Fibroblast of mammary gland (primary cell): ENCODE data around the gene ENOX2.

ENCODE experiments used
- DNase-seq: peaks from one replicate; pipeline ENCODE4 v3.0.0-alpha.2; 2010; ENCODE audit warnings: low read depth
- H3K4me3 ChIP-seq: 2 replicates; pipeline ENCODE4 v1.5.1; 2011; ENCODE audit warnings: low read depth, mild to moderate bottlenecking, low read length, moderate library complexity; ENCODE audit not compliant: control insufficient read depth
- TF ChIP-seq, protein P1 (sequence below): conservative IDR thresholded peaks from 2 replicates; pipeline ENCODE4 v1.5.1; 2011; ENCODE audit warnings: low read depth, low read length, inconsistent platforms; ENCODE audit not compliant: control insufficient read depth, insufficient read depth

The ENOX2 gene

DNA sequence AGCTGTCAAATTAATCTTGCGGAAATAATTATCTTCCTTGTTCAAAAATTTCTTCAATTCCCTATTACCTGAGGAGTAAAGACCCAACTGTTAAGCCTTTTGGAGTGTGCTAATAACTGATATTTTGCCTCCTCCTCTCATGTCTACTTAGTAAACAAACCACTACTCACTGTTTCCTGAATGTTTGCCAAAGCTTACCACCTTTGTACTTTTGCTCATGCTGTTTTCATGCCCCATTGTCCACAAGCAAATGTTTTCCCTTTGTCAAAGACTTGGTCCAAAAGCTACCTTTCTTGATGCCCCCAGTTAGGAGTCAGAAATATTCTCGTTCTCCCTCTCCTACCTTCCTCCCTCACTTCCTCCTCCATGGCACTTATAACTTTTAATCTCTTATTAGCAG lies 226.1 kb downstream of the ENOX2 start:
- no peak for DNase-seq
- H3K4me3 ChIP-seq: no peak overlapping the region
- TF ChIP-seq, protein P1, sequence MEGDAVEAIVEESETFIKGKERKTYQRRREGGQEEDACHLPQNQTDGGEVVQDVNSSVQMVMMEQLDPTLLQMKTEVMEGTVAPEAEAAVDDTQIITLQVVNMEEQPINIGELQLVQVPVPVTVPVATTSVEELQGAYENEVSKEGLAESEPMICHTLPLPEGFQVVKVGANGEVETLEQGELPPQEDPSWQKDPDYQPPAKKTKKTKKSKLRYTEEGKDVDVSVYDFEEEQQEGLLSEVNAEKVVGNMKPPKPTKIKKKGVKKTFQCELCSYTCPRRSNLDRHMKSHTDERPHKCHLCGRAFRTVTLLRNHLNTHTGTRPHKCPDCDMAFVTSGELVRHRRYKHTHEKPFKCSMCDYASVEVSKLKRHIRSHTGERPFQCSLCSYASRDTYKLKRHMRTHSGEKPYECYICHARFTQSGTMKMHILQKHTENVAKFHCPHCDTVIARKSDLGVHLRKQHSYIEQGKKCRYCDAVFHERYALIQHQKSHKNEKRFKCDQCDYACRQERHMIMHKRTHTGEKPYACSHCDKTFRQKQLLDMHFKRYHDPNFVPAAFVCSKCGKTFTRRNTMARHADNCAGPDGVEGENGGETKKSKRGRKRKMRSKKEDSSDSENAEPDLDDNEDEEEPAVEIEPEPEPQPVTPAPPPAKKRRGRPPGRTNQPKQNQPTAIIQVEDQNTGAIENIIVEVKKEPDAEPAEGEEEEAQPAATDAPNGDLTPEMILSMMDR: no peak

DNA sequence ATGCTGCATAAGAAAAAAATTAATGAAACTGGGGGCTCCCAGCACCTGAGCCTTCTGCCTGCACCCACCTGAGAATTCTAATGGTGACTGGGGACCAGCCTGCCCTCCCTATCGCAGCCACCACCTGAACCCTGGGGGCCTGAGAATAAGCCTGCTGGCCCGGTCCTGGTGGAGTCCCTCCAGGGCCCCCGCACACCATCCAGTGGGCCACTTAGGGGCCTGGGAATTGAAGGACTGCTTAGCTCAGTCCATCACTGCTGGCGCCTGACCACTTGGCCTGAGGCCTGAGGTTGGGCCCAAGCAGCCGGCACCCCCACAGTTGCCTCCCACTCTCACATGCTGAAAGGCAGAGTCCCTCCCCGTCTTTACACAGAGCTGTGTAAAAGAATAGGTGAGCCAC lies 230.8 kb downstream of the ENOX2 start:
- H3K4me3 ChIP-seq: no peak overlapping the region
- no peak for DNase-seq
- TF ChIP-seq, protein P1: no peak

DNA sequence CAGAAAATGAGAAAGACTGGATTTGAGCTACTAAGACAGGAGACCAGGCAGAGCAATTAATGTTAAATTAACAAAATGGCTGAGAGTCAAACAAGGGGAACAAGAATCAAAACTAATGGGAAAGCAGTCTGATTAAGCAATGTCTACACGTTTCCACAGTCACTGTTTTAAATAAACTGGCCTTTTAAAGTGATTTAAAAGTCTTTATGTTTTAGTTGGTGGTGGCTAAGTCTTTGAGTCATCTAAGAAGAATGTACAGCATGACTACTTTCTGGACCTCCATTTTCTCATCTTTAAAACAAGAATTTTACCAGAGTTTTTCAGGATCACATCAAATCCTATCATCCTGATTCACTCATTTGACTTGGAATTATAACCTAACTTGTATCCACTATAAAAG lies 233.8 kb downstream of the ENOX2 start:
- H3K4me3 ChIP-seq: no peak overlapping the region
- TF ChIP-seq, protein P1: no peak
- DNase-seq: peak; percentile 51

DNA sequence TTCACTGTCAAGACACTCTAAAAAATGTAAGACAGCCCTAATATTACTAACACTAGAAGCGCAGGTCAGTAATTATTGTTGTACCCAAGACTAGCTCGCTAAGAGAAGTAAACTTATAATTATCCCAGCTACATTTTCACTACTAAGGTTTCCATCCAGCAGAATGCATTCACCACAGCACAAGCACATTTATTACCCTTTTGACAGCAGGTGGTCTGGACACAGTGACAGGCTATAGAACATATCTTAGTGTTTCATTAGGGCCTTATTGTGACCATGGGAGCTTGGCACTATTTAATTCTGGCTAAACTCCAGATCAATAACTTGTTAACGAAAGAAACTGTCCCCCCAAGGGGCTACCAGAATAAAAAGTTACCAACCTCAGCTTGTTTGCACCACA lies 237.7 kb downstream of the ENOX2 start:
- TF ChIP-seq, protein P1: no peak
- H3K4me3 ChIP-seq: no peak overlapping the region
- no peak for DNase-seq

DNA sequence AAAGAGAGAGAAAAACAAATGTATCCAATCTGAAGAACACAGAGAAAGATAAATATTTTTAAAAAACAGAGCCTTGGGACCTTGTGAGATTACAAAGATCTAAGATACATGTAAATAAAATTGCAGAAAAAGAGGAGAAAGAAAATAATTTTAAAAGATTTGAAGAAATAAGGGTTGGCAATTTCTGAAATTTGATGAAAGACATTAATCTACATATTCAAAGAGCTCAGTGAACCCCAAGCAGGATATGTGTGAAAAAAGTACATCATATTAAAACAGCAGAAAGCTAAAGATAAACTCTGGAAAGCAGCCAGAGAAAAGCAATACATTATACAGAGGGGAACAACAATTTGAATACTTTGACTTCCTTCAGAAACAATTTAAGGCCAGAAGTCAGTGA lies 244.7 kb downstream of the ENOX2 start:
- TF ChIP-seq, protein P1: no peak
- H3K4me3 ChIP-seq: no peak overlapping the region
- no peak for DNase-seq

DNA sequence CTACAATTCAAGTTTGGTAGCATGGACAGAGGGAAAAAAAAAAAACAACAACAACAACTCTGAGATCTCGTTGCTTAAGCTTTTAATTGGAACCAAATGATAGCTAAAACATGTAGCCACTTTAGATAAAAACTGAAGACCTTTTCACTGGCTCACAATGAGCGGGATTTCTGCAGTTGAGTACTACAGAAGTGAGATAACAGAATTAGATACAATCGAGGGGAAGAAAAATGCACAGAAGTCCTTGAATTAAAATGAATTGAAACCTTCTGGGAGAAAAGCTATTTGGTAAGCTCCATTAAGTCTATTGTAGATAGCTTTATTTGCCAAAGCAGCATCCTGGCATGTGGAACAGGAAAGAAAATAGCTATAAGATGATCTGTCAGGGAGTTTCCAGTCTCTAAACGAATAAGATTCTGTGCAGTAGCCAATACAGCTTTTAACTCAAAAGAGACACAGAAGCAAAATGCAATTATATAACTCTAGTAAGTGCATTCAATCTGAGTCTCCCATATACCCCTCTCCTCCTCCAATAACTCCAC lies 248.5 kb downstream of the ENOX2 start:
- DNase-seq: peak; percentile 16
- TF ChIP-seq, protein P1: no peak

More for the DNA sequence above, 248.5 kb downstream of the ENOX2 start:
- no peak overlapping the region for H3K4me3 ChIP-seq
